ENCODE results near the gene IPO9. TPM values are rescaled to one million over a fixed set of nuclear protein-coding genes. Genes with fewer than 3 reads are reported as not detected.

The IPO9 gene
- total and polyA plus RNA-seq, 2 experiments from 2014 or later: 29.4 to 45.2 TPM

- Histone ChIP-seq H3K4me2 (no peak overlapping the region), H3K9me2 (replicated peaks; ENCODE audit: insufficient read depth) (no peaks in the 10 kb centered on the region), H3K4me1 (ENCODE audit: insufficient read depth) (no peaks in the 10 kb centered on the region), H4K20me1 (ENCODE audit: insufficient read depth, poor library complexity, severe bottlenecking) (no peaks in the 10 kb centered on the region), H3K4me3 (no peak overlapping the region), H2AFZ (no peak overlapping the region), H3K79me2 (no peaks in the 10 kb centered on the region), H3K9me3 (ENCODE audit: low read depth) (no peaks in the 10 kb centered on the region), H3K36me3 (replicated peaks; ENCODE audit: insufficient read depth, low read depth) (no peaks in the 10 kb centered on the region), H3K27ac (no peak overlapping the region), H3K27me3 (no peaks in the 10 kb centered on the region)
- TF ChIP-seq CTCF (IDR thresholded peaks at IDR 0.05; ENCODE audit: poor library complexity) (no peak), EZH2phosphoT487 (IDR thresholded peaks at IDR 0.05; ENCODE audit: low read depth, severe bottlenecking, unreplicated experiment) (no peak), EZH2 (IDR thresholded peaks at IDR 0.05; ENCODE audit: borderline replicate concordance) (no peak)
- 74% methylated on average over 1 of the region's 1 CpG for WGBS (ENCODE audit: low lambda C conversion rate, missing lambda C conversion rate)
- DNase-seq (ENCODE audit: low spot score): no peak
Measured at GRCh38 chr1:201881617-201882016, 52.7 kb downstream of the IPO9 start.

GRCh38 chr1:201882665-201883132 is 53.7 kb downstream of the IPO9 start:
- TF ChIP-seq EZH2 (IDR thresholded peaks at IDR 0.05; ENCODE audit: borderline replicate concordance): no peak
- no peak for TF ChIP-seq EZH2phosphoT487 (IDR thresholded peaks at IDR 0.05; ENCODE audit: low read depth, severe bottlenecking, unreplicated experiment)
- TF ChIP-seq CTCF (IDR thresholded peaks at IDR 0.05; ENCODE audit: poor library complexity): no peak
- Histone ChIP-seq H4K20me1 (ENCODE audit: insufficient read depth, poor library complexity, severe bottlenecking) (no peaks in the 10 kb centered on the region), H3K4me1 (ENCODE audit: insufficient read depth) (no peaks in the 10 kb centered on the region), H3K9me3 (ENCODE audit: low read depth) (no peaks in the 10 kb centered on the region), H3K4me3 (no peak overlapping the region), H3K9me2 (replicated peaks; ENCODE audit: insufficient read depth) (no peaks in the 10 kb centered on the region), H2AFZ (no peak overlapping the region), H3K36me3 (replicated peaks; ENCODE audit: insufficient read depth, low read depth) (no peaks in the 10 kb centered on the region), H3K27ac (no peak overlapping the region), H3K27me3 (no peaks in the 10 kb centered on the region), H3K4me2 (no peak overlapping the region), H3K79me2 (no peaks in the 10 kb centered on the region)
- DNase-seq (ENCODE audit: low spot score): no peak
- 83% methylated on average over 2 of the region's 2 CpGs for WGBS (ENCODE audit: low lambda C conversion rate, missing lambda C conversion rate)

- H3K4me2 ChIP-seq: no peak overlapping the region
Measured at GRCh38 chr1:201883266-201883665, 54.3 kb downstream of the IPO9 start.

More at GRCh38 chr1:201883266-201883665, 54.3 kb downstream of the IPO9 start:
- Histone ChIP-seq H3K27ac (no peak overlapping the region), H3K36me3 (replicated peaks; ENCODE audit: insufficient read depth, low read depth) (no peaks in the 10 kb centered on the region), H2AFZ (no peak overlapping the region), H3K9me2 (replicated peaks; ENCODE audit: insufficient read depth) (no peaks in the 10 kb centered on the region), H3K4me3 (no peak overlapping the region), H3K9me3 (ENCODE audit: low read depth) (no peaks in the 10 kb centered on the region), H3K79me2 (no peaks in the 10 kb centered on the region), H4K20me1 (ENCODE audit: insufficient read depth, poor library complexity, severe bottlenecking) (no peaks in the 10 kb centered on the region), H3K4me1 (ENCODE audit: insufficient read depth) (peaks cover 3% of the 10 kb centered on the region), H3K27me3 (no peaks in the 10 kb centered on the region)
- WGBS (ENCODE audit: low lambda C conversion rate, missing lambda C conversion rate): 95% methylated on average over 3 of the region's 3 CpGs
- no peak for DNase-seq (ENCODE audit: low spot score)
- TF ChIP-seq CTCF (IDR thresholded peaks at IDR 0.05; ENCODE audit: poor library complexity) (no peak), EZH2 (IDR thresholded peaks at IDR 0.05; ENCODE audit: borderline replicate concordance) (no peak), EZH2phosphoT487 (IDR thresholded peaks at IDR 0.05; ENCODE audit: low read depth, severe bottlenecking, unreplicated experiment) (no peak)

All from hepatocyte (in vitro differentiated cells).